Neural crest cell (in vitro differentiated cells): Measurements from ENCODE around the gene TSHZ1. TPM values are rescaled to one million over a fixed set of nuclear protein-coding genes. Genes with fewer than 3 reads are reported as not detected.
A peak's percentile ranks its signal among the peaks of the same experiment; 100 is the strongest.

Source experiments
- DNase-seq: peaks from one replicate; pipeline ENCODE4 v3.0.0; 2021; ENCODE audit warnings: low read depth, mixed read lengths, low spot score
- H3K27ac Mint-ChIP-seq: one replicate; pipeline ENCODE4 v1.8.0; 2021; ENCODE audit warnings: mild to moderate bottlenecking, mixed read lengths; ENCODE audit not compliant: unreplicated experiment
- H3K27me3 Mint-ChIP-seq: 2 replicates; pipeline ENCODE4 v1.8.0; 2021; ENCODE audit warnings: low read depth, mild to moderate bottlenecking, mixed read lengths
- H3K36me3 Mint-ChIP-seq: 2 replicates; pipeline ENCODE4 v1.8.0; 2021; ENCODE audit warnings: low read depth, mild to moderate bottlenecking, mixed read lengths
- H3K4me1 Mint-ChIP-seq: 2 replicates; pipeline ENCODE4 v1.8.0; 2021; ENCODE audit warnings: mixed read lengths
- H3K4me3 Mint-ChIP-seq: one replicate; pipeline ENCODE4 v1.8.0; 2021; ENCODE audit warnings: mild to moderate bottlenecking, mixed read lengths
- H3K9me3 Mint-ChIP-seq: 2 replicates; pipeline ENCODE4 v1.8.0; 2021; ENCODE audit warnings: mixed read lengths
- total RNA-seq: library from RNA; stranded (reverse); gene quantifications from 2 replicates; pipeline ENCODE4 v1.2.1, GENCODE V29; 2021
- TF ChIP-seq, protein P1 (sequence below): fragments of 200-600 bp; sonication (generic); conservative IDR thresholded peaks from 2 replicates; pipeline ENCODE4 v1.5.0; 2021; ENCODE audit warnings: antibody characterized with exemption, mild to moderate bottlenecking

Gene TSHZ1
- total RNA-seq, 1 donor from 2014 or later, result 6.9 TPM

DNA sequence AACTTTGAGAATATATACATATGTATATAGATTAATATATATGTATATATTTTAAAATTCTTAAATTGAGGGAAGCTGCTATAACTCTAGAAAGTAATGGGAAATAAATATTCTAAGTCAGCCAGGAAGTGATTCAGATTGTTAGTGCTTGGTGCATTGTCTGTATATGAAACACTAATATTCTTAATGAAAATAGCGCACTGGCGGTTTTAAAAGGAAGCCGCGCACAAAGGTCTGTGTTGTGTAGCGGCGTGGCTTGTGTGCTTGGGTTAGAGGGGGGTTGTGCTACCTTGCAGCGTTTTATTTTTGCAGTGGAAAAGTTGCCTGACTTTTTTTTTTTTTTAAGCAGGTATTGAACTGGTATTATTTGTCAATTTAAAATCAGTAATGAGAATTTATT, 11.3 kb downstream of the TSHZ1 start:
- Mint-ChIP-seq H3K27ac (no peak overlapping the region), H3K4me3 (no peak overlapping the region), H3K27me3 (no peaks in the 10 kb centered on the region), H3K4me1 (peaks cover 35% of the 10 kb centered on the region), H3K9me3 (no peaks in the 10 kb centered on the region), H3K36me3 (peaks cover 2% of the 10 kb centered on the region)
- DNase-seq, result no peak
- TF ChIP-seq, protein P1, sequence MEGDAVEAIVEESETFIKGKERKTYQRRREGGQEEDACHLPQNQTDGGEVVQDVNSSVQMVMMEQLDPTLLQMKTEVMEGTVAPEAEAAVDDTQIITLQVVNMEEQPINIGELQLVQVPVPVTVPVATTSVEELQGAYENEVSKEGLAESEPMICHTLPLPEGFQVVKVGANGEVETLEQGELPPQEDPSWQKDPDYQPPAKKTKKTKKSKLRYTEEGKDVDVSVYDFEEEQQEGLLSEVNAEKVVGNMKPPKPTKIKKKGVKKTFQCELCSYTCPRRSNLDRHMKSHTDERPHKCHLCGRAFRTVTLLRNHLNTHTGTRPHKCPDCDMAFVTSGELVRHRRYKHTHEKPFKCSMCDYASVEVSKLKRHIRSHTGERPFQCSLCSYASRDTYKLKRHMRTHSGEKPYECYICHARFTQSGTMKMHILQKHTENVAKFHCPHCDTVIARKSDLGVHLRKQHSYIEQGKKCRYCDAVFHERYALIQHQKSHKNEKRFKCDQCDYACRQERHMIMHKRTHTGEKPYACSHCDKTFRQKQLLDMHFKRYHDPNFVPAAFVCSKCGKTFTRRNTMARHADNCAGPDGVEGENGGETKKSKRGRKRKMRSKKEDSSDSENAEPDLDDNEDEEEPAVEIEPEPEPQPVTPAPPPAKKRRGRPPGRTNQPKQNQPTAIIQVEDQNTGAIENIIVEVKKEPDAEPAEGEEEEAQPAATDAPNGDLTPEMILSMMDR, result no peak

DNA sequence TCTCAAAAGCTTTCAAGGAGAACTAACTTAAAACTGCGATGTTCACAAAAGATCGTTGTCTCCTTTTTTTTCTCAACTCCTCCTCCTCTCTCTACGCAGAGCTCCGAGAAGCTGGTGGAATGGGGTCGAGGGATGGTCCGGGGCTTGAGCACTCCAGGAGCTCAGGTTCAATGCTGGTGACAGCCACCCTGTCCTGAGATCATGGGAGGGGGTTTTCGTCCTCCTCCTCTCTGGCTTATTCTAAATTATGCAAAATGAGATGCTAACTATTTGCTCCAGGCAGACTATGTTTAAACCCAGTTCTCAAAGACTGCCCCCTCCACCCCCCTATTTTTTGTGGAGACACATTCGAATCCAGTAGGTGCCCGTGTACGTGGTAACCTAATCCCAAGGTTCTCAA, 11.8 kb downstream of the TSHZ1 start:
- Mint-ChIP-seq H3K27ac (peak overlapping the region; percentile 50), H3K4me1 (peaks cover 40% of the 10 kb centered on the region), H3K4me3 (no peak overlapping the region), H3K9me3 (no peaks in the 10 kb centered on the region), H3K27me3 (no peaks in the 10 kb centered on the region), H3K36me3 (peaks cover 2% of the 10 kb centered on the region)
- DNase-seq, result no peak
- TF ChIP-seq, protein P1, result no peak

DNA sequence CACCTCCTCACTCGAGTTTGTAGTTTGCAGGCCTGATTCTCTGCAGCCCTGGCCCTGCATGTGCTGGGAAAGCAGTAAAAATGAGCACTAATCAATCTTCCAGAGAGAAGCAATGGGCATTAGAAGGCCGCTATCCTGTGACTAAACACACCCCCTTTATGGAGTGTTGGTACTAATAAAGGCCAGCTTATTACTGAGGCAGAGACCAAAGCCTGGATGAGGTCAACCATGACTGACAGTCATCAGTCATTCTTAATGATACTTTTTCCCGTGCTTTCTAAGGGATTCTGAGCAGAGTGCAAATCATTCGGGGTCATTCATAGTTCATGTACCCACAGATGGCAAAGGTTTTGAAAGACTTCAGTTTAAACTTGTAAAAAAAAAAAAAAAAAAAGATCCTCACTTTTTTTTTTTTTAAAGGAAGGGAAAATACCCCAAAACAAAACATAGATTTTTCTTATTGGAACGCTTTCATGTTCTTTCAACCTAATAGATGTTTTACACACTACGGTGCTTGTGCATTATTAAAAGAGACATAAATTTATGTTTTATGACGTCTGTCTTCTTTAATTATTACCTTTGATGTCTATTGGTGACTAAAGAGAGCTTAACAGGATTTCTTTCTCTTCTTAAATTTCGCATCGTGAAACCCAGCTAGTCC, 13.2 kb downstream of the TSHZ1 start:
- H3K4me1 Mint-ChIP-seq, result peaks cover 50% of the 10 kb centered on the region
- H3K4me3 Mint-ChIP-seq, result no peak overlapping the region
- TF ChIP-seq, protein P1, result no peak
- H3K9me3 Mint-ChIP-seq, result no peaks in the 10 kb centered on the region
- H3K36me3 Mint-ChIP-seq, result peaks cover 2% of the 10 kb centered on the region
- H3K27ac Mint-ChIP-seq, result no peak overlapping the region
- no peaks in the 10 kb centered on the region for H3K27me3 Mint-ChIP-seq
- DNase-seq, result no peak

DNA sequence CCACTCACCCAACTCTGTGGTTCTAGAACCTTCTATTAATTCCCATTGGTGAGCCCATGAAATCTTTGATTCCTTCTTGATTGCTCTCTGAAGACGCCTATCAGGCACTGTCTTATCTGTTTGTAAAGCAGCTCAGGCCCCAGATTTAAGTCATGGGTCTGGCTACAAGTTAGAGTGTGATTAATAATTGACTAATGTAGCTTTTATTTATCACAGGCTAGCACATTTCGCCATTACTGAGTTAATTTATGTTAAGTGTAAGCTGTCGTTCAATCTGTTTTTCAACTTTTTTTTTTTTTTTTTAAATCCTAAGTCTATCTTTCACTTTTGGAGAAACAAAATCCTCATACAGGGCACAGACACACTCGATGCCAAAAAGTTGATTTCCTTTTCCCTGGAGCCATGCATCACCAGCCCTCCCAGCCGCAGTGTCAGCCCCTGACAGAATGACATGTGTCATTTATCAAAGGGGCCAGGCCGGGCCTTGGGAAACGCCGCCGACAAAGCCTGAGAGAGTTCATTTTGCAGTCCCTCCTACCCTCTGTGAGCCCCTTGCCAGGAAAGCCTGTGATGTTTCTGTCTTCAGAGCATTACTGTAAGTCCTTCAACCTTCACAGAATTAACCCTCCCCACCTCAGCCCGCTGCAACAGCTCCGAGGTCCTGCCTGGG, 15.8 kb downstream of the TSHZ1 start:
- H3K36me3 Mint-ChIP-seq, result peaks cover 2% of the 10 kb centered on the region
- H3K27me3 Mint-ChIP-seq, result no peaks in the 10 kb centered on the region
- H3K4me3 Mint-ChIP-seq, result peak overlapping the region; percentile 72
- H3K27ac Mint-ChIP-seq, result peak overlapping the region; percentile 7
- peaks cover 50% of the 10 kb centered on the region for H3K4me1 Mint-ChIP-seq
- H3K9me3 Mint-ChIP-seq, result no peaks in the 10 kb centered on the region
- no peak for DNase-seq
- TF ChIP-seq, protein P1, result no peak

DNA sequence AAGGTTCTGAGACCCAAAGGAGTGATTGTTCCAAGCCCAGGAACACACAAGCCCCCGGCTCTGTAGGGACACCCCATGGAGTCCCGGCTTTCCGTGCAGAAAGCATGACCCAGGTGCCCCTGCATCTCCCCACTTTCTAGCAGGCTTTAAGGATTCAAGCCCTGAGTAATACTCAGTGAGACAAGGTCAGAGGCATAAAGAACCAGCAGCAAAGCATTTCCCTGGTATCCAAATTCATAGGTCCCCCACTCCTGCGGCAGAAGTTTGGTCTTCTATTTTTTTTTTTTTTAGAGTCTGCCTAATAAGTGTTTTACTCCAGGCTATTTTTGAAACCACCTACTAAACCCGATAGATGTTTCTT, 16.3 kb downstream of the TSHZ1 start:
- no peak overlapping the region for H3K4me3 Mint-ChIP-seq
- TF ChIP-seq, protein P1, result no peak
- no peaks in the 10 kb centered on the region for H3K9me3 Mint-ChIP-seq
- H3K27me3 Mint-ChIP-seq, result no peaks in the 10 kb centered on the region
- peaks cover 48% of the 10 kb centered on the region for H3K4me1 Mint-ChIP-seq
- H3K36me3 Mint-ChIP-seq, result peaks cover 2% of the 10 kb centered on the region
- peak overlapping the region; percentile 7 for H3K27ac Mint-ChIP-seq
- no peak for DNase-seq
